Kidney epithelial cell (primary cell): Measurements from ENCODE around the gene BTG1. TPM values are rescaled to one million over a fixed set of nuclear protein-coding genes. Genes with fewer than 3 reads are reported as not detected.

Experiments used
- DNase-seq: peaks from one replicate; pipeline ENCODE4 v3.0.0-alpha.2; 2010; ENCODE audit warnings: low read depth
- H3K27me3 ChIP-seq: 2 replicates; pipeline ENCODE4 v1.6.0; 2011; ENCODE audit warnings: low read length; ENCODE audit not compliant: control insufficient read depth, insufficient read depth
- H3K36me3 ChIP-seq: 2 replicates; pipeline ENCODE4 v1.5.1; 2011; ENCODE audit warnings: low read length; ENCODE audit not compliant: control insufficient read depth, insufficient read depth
- H3K4me3 ChIP-seq: 2 replicates; pipeline ENCODE4 v1.5.1; 2011; ENCODE audit warnings: low read depth, mild to moderate bottlenecking, control low read depth, low read length
- total RNA-seq: library from RNA; depleted of rRNA; stranded (reverse); fragments of >200 nt; gene quantifications from 2 replicates; pipeline ENCODE4 v1.2.3, GENCODE V29; 2015
- TF ChIP-seq, protein P1 (sequence below): IDR thresholded peaks from 2 replicates; pipeline ENCODE4 v1.5.1; 2011; ENCODE audit warnings: mild to moderate bottlenecking, moderate library complexity, low read length, control low read depth, inconsistent platforms; ENCODE audit not compliant: insufficient read depth, poor library complexity, severe bottlenecking

BTG1 gene
- total RNA-seq, 1 donor from 2014 or later: 52.4 TPM

DNA sequence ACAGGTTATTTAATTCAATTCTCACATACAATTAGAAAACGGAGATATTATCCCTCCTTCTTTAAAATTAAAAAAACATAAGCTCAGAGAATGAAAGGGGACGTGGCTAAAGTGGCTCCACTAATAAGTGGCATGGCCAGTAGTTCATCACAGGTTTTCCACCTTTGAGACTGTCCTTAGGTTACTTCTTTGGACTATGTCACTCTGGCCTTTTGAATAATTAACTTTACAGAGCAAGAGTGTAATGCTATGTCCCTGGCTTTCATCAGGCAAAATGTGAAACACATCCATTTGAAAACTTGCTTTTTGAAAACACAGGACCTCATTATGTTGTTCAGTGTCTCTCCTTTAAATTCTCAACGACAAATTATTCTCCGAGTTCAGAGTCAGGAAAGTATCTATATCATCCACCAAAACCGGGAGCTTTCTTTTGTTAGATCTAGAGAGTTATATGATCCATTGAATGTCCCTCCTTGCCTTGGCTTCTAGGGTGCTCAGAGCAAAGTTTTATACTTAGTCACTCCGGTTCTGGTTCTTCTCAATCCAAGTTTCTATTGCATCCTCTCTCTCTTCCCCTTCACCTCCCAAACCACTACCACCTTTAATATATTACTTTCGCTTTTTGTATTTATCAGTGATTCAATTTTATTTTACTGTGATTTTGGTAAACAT is 43.0 kb upstream of the BTG1 start:
- TF ChIP-seq, protein P1, sequence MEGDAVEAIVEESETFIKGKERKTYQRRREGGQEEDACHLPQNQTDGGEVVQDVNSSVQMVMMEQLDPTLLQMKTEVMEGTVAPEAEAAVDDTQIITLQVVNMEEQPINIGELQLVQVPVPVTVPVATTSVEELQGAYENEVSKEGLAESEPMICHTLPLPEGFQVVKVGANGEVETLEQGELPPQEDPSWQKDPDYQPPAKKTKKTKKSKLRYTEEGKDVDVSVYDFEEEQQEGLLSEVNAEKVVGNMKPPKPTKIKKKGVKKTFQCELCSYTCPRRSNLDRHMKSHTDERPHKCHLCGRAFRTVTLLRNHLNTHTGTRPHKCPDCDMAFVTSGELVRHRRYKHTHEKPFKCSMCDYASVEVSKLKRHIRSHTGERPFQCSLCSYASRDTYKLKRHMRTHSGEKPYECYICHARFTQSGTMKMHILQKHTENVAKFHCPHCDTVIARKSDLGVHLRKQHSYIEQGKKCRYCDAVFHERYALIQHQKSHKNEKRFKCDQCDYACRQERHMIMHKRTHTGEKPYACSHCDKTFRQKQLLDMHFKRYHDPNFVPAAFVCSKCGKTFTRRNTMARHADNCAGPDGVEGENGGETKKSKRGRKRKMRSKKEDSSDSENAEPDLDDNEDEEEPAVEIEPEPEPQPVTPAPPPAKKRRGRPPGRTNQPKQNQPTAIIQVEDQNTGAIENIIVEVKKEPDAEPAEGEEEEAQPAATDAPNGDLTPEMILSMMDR: no peak
- Histone ChIP-seq H3K4me3 (no peak overlapping the region), H3K36me3 (no peaks in the 10 kb centered on the region), H3K27me3 (no peaks in the 10 kb centered on the region)
- no peak for DNase-seq

DNA sequence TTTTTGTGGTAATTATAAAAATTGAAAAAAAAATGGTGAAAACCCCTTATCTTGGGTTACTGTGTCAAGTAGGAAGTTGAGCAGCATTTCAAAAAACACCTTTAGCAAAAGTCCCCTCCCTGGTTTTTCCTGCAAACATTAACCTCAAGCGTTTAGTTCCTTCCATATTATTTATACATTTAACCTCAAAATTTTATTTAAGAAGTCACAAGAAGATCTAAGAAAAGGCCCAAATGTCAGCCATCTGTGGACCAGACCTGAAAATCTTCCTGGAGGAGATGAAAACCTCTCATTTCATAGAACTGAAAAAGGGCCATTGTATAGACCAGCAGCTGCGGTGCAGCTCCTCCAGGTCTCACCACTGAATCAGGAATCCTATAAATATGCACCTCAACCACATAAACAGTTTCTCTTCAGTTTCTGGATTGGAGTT is 40.4 kb upstream of the BTG1 start:
- TF ChIP-seq, protein P1: no peak

DNA sequence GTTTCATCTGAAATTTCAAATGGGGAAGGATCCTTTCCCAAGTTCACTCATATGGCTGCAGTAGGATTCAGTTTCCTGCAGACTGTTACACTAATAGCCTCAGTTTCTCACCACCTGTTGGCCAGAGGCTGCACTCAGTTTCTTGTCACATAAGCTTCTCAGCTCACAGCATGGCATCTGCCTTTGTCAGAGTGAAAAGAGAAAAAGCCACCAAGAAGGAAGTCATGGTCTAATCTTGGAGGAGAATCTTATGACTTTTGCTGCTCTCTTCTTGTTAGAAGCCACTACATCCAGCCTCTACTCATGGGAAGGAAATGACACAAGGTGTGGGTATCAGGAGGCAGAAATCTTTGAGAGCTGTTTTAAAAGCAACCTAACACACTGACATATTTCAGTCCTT is 39.4 kb upstream of the BTG1 start:
- H3K27me3 ChIP-seq: no peaks in the 10 kb centered on the region
- TF ChIP-seq, protein P1: no peak

More for the DNA sequence above, 40.4 kb upstream of the BTG1 start:
- Histone ChIP-seq H3K36me3 (no peaks in the 10 kb centered on the region), H3K4me3 (no peak overlapping the region), H3K27me3 (no peaks in the 10 kb centered on the region)
- no peak for DNase-seq

DNA sequence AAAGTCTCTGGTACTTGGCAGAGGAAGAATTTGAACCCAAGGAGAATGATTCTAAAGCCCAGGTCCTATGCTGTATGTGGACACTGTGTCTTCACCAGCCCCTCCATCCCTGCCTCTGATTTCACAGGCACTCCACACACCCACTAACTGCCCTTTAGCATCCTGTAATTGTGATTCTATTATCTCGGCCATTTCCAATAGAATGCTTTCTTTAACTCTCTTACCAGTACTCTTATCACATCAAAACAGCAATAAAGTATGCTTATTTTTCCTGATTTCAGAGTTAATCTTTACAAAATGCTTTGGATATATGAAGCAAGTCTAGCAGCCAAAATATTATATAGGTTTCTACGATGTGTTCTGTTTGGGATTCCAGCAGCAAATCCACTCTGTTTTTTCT is 37.9 kb upstream of the BTG1 start:
- TF ChIP-seq, protein P1: no peak
- DNase-seq: no peak
- Histone ChIP-seq H3K36me3 (no peaks in the 10 kb centered on the region), H3K4me3 (no peak overlapping the region), H3K27me3 (no peaks in the 10 kb centered on the region)

More for the DNA sequence above, 39.4 kb upstream of the BTG1 start:
- no peak for DNase-seq
- no peak overlapping the region for H3K4me3 ChIP-seq
- H3K36me3 ChIP-seq: no peaks in the 10 kb centered on the region

DNA sequence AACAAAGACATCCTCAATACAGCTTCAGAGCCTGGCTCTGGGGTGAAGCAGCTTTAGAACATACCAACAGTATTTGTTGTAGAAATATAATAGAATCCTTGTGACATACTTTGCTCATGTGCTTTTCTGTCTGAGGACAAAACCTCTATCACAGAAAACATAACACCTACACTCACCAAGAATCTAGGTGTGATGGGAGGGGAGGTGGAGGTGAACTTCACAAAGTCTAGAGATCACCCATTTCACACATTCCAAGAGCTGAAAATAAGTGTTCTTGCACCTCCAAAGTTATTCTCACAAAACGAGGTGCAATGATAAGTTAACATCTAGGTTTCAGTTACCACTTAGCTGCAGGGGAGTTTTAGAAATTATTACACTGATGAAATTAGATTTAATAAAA is 32.7 kb upstream of the BTG1 start:
- H3K36me3 ChIP-seq: no peaks in the 10 kb centered on the region
- no peaks in the 10 kb centered on the region for H3K27me3 ChIP-seq
- H3K4me3 ChIP-seq: no peak overlapping the region
- no peak for DNase-seq
- TF ChIP-seq, protein P1: no peak

DNA sequence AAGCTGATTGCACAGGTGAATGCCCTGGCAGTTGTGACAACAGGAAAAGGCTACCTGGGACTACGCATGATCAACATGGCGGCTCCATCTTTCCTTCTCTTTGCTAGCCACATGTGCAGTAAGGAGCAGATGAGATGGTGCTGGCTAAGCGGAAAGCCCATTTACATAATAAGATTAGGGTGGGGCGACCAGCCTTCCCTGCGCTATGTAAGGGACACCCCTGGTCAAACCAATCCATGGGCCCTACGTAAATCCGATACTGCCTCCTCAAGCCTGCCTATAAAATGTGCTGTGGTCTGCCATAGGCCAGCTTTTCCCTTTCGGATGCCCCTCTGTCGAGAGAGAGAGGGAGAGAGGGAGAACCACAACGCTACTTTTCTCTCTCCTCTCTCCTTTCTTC is 31.0 kb upstream of the BTG1 start:
- no peak for DNase-seq
- TF ChIP-seq, protein P1: no peak

More for the DNA sequence above, 31.0 kb upstream of the BTG1 start:
- Histone ChIP-seq H3K27me3 (no peaks in the 10 kb centered on the region), H3K4me3 (no peak overlapping the region), H3K36me3 (no peaks in the 10 kb centered on the region)
